NCI-H2107 (cell line): ENCODE results near the gene MCOLN1.
A peak's percentile ranks its signal among the peaks of the same experiment; 100 is the strongest.
"Not testable (repeated sequence)": the region's sequence is repeated elsewhere in the genome, so short reads cannot be mapped to it uniquely, and the experiment has no call there.

Source experiments
- DNase-seq: peaks from one replicate; lab custom pipeline; 2025; lab: John Stamatoyannopoulos, UW

Gene MCOLN1

GRCh38 chr19:7524992-7525739 is 2.7 kb downstream of the MCOLN1 start:
- DNase-seq = no peak

GRCh38 chr19:7526059-7526929 is 3.9 kb downstream of the MCOLN1 start:
- no peak for DNase-seq

- DNase-seq = no peak
These were observed 5.2 kb downstream of the MCOLN1 start for GRCh38 chr19:7527516-7528191.

GRCh38 chr19:7528192-7528519 is 5.7 kb downstream of the MCOLN1 start:
- DNase-seq = no peak

GRCh38 chr19:7528522-7529245 is 6.3 kb downstream of the MCOLN1 start:
- DNase-seq = no peak

- DNase-seq = no peak
These were observed 6.8 kb downstream of the MCOLN1 start for GRCh38 chr19:7529246-7529600.

GRCh38 chr19:7529610-7530490 is 7.4 kb downstream of the MCOLN1 start:
- DNase-seq = no peak

- DNase-seq = no peak
These were observed 11.0 kb downstream of the MCOLN1 start for GRCh38 chr19:7533281-7533885.

GRCh38 chr19:7533925-7534480 is 11.6 kb downstream of the MCOLN1 start:
- peak; percentile 81 for DNase-seq

GRCh38 chr19:7534531-7535046 is 12.2 kb downstream of the MCOLN1 start:
- no peak for DNase-seq

- DNase-seq = peak; percentile 89
These were observed 12.9 kb downstream of the MCOLN1 start, which contains the start of gene PNPLA6 for GRCh38 chr19:7535047-7535997. TSS of gene PNPLA6 (plus strand) at chr19:7535717. CDS start at chr19:7535789, 72 bp downstream.

GRCh38 chr19:7535998-7536695 is 13.7 kb downstream of the MCOLN1 start:
- DNase-seq = no peak

GRCh38 chr19:7538990-7539389 is 16.6 kb downstream of the MCOLN1 start:
- DNase-seq = not testable (repeated sequence)

- no peak for DNase-seq
These were observed 17.5 kb downstream of the MCOLN1 start for GRCh38 chr19:7539827-7540425.

GRCh38 chr19:7540761-7541474 is 18.5 kb downstream of the MCOLN1 start:
- no peak for DNase-seq

- DNase-seq = no peak
These were observed 19.0 kb downstream of the MCOLN1 start for GRCh38 chr19:7541475-7541824.

GRCh38 chr19:7541828-7542443 is 19.5 kb downstream of the MCOLN1 start:
- no peak for DNase-seq
